Measurements from ENCODE around the gene KCNG4. TPM values are rescaled to one million over a fixed set of nuclear protein-coding genes. Genes with fewer than 3 reads are reported as not detected.

Gene KCNG4
- total RNA-seq, 1 donor from 2014 or later, result not detected

DNA sequence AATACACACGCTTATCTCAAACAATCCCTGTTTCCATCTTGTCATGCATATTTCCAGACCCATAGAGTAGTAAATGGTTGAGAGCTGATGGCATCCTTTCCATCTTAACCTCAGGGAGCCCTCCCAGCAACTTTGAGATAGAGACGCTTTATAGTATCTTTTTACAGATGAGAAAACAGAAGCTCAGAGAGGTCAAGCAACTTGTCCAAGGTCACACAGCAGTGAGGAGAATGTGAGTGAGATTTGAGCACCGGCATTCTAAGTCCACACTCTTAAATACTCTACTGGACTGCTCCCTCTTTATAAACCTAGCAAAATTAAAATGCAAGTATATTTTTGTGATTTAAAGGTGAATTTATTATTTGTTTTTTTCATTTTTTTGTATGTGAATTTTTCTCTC lies 19.9 kb upstream of the KCNG4 start:
- Mint-ChIP-seq H3K36me3 (ENCODE audit: unreplicated experiment) (no peaks in the 10 kb centered on the region), H3K27me3 (ENCODE audit: unreplicated experiment) (peaks cover 56% of the 10 kb centered on the region), H3K9me3 (ENCODE audit: unreplicated experiment) (no peaks in the 10 kb centered on the region), H3K27ac (ENCODE audit: unreplicated experiment) (no peak overlapping the region), H3K4me3 (ENCODE audit: unreplicated experiment) (no peak overlapping the region), H3K4me1 (ENCODE audit: unreplicated experiment) (no peaks in the 10 kb centered on the region)
- DNase-seq (ENCODE audit: extremely low spot score, unreplicated experiment), result no peak
- TF ChIP-seq, protein P1, sequence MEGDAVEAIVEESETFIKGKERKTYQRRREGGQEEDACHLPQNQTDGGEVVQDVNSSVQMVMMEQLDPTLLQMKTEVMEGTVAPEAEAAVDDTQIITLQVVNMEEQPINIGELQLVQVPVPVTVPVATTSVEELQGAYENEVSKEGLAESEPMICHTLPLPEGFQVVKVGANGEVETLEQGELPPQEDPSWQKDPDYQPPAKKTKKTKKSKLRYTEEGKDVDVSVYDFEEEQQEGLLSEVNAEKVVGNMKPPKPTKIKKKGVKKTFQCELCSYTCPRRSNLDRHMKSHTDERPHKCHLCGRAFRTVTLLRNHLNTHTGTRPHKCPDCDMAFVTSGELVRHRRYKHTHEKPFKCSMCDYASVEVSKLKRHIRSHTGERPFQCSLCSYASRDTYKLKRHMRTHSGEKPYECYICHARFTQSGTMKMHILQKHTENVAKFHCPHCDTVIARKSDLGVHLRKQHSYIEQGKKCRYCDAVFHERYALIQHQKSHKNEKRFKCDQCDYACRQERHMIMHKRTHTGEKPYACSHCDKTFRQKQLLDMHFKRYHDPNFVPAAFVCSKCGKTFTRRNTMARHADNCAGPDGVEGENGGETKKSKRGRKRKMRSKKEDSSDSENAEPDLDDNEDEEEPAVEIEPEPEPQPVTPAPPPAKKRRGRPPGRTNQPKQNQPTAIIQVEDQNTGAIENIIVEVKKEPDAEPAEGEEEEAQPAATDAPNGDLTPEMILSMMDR (IDR thresholded peaks at IDR 0.05), result no peak

DNA sequence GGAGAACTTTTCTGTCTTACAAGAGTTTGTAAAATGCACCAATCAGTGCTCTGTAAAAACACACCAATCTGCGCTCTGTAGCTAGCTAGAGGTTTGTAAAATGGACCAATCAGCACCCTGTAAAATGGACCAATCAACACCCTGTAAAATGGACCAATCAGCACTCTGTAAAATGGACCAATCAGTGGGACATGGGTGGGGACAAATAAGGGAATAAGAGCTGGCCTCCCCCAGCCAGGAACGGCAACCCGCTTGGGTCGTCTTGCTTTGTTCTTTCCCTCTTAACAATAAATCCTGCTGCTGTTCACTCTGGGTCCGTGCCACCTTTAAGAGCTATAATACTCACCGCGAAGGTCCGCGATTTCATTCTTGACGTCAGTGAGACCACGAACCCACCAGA lies 18.5 kb upstream of the KCNG4 start:
- peaks cover 63% of the 10 kb centered on the region for H3K27me3 Mint-ChIP-seq (ENCODE audit: unreplicated experiment)
- H3K36me3 Mint-ChIP-seq (ENCODE audit: unreplicated experiment), result no peaks in the 10 kb centered on the region
- H3K9me3 Mint-ChIP-seq (ENCODE audit: unreplicated experiment), result no peaks in the 10 kb centered on the region
- no peak overlapping the region for H3K4me3 Mint-ChIP-seq (ENCODE audit: unreplicated experiment)
- no peak overlapping the region for H3K27ac Mint-ChIP-seq (ENCODE audit: unreplicated experiment)
- no peaks in the 10 kb centered on the region for H3K4me1 Mint-ChIP-seq (ENCODE audit: unreplicated experiment)
- no peak for DNase-seq (ENCODE audit: extremely low spot score, unreplicated experiment)
- TF ChIP-seq, protein P1 (IDR thresholded peaks at IDR 0.05), result no peak

- Mint-ChIP-seq H3K4me1 (ENCODE audit: unreplicated experiment) (no peaks in the 10 kb centered on the region), H3K36me3 (ENCODE audit: unreplicated experiment) (no peaks in the 10 kb centered on the region), H3K9me3 (ENCODE audit: unreplicated experiment) (no peaks in the 10 kb centered on the region), H3K27ac (ENCODE audit: unreplicated experiment) (no peak overlapping the region), H3K27me3 (ENCODE audit: unreplicated experiment) (peaks cover 76% of the 10 kb centered on the region), H3K4me3 (ENCODE audit: unreplicated experiment) (no peak overlapping the region)
- TF ChIP-seq, protein P1 (IDR thresholded peaks at IDR 0.05), result no peak
- DNase-seq (ENCODE audit: extremely low spot score, unreplicated experiment), result no peak
Observed at GRCh38 chr16:84255050-84255810, 15.4 kb upstream of the KCNG4 start.

DNA sequence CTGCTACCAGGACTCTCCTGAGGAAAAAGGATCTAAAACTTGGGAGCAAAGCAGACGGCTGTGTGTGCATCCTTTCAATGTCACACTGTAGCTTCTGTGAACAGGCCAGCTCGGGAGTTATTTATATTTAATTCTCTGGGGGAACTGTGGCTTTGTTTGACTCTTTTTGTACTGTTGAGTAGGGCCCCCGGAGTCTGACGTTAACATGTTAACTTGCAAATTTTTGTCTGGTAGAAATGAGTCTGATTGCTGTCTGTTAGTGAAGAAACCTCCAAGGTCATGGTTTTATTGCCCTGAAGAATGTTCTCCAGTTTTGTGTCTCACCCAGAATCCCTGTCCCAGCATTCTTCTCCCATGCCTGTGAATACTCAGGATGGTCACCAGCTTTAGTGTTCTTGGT lies 14.2 kb upstream of the KCNG4 start:
- no peaks in the 10 kb centered on the region for H3K4me1 Mint-ChIP-seq (ENCODE audit: unreplicated experiment)
- H3K27ac Mint-ChIP-seq (ENCODE audit: unreplicated experiment), result no peak overlapping the region
- no peaks in the 10 kb centered on the region for H3K36me3 Mint-ChIP-seq (ENCODE audit: unreplicated experiment)
- no peak overlapping the region for H3K4me3 Mint-ChIP-seq (ENCODE audit: unreplicated experiment)
- H3K27me3 Mint-ChIP-seq (ENCODE audit: unreplicated experiment), result peaks cover 83% of the 10 kb centered on the region
- TF ChIP-seq, protein P1 (IDR thresholded peaks at IDR 0.05), result no peak
- DNase-seq (ENCODE audit: extremely low spot score, unreplicated experiment), result no peak
- H3K9me3 Mint-ChIP-seq (ENCODE audit: unreplicated experiment), result no peaks in the 10 kb centered on the region

DNA sequence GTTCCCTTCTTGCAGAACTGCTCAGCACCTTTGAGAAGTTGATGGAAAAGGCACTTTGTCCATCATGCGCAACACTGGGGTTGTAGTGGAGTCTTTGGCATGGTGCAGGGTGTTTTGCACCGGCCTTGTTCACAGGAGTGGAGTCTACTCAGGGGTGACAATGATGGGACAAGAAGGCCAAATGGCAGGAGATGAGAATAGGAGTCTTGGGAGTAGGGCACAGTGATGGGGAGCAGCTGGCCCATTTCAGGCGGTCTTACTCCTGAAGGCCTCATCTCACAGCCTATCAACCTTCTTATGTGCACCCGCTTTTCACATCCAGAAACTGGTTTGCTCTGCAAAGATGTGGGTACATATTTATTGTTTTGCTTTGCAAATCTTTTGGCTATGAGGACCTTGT lies 13.4 kb upstream of the KCNG4 start:
- DNase-seq (ENCODE audit: extremely low spot score, unreplicated experiment), result no peak

More for the DNA sequence above, 13.4 kb upstream of the KCNG4 start:
- Mint-ChIP-seq H3K9me3 (ENCODE audit: unreplicated experiment) (no peaks in the 10 kb centered on the region), H3K27ac (ENCODE audit: unreplicated experiment) (no peak overlapping the region), H3K27me3 (ENCODE audit: unreplicated experiment) (peaks cover 80% of the 10 kb centered on the region), H3K4me3 (ENCODE audit: unreplicated experiment) (no peak overlapping the region), H3K4me1 (ENCODE audit: unreplicated experiment) (no peaks in the 10 kb centered on the region), H3K36me3 (ENCODE audit: unreplicated experiment) (no peaks in the 10 kb centered on the region)
- TF ChIP-seq, protein P1 (IDR thresholded peaks at IDR 0.05), result no peak
